Neuronal stem cell (in vitro differentiated cells): Measurements from ENCODE around the gene CMKLR1.

Experiments used
- DNase-seq: peaks from one replicate; pipeline ENCODE4 v3.0.0-alpha.2; 2013; ENCODE audit warnings: low spot score
- H2AFZ ChIP-seq: one replicate; pipeline ENCODE4 v1.6.1; 2013; ENCODE audit warnings: mild to moderate bottlenecking, low read length, inconsistent platforms
- H2AK5ac ChIP-seq: 2 replicates; pipeline ENCODE4 v1.6.1; 2013; ENCODE audit warnings: low read depth, mild to moderate bottlenecking, inconsistent platforms, low read length, moderate library complexity, mixed read lengths
- H2BK120ac ChIP-seq: 2 replicates; pipeline ENCODE4 v1.6.1; 2013; ENCODE audit warnings: low read depth, mild to moderate bottlenecking, inconsistent platforms, low read length, moderate library complexity, mixed read lengths
- H2BK12ac ChIP-seq: one replicate; pipeline ENCODE4 v1.6.1; 2013; ENCODE audit warnings: low read length, inconsistent platforms
- H2BK15ac ChIP-seq: 2 replicates; pipeline ENCODE4 v1.6.1; 2013; ENCODE audit warnings: mild to moderate bottlenecking, low read length, inconsistent platforms, mixed read lengths
- H2BK5ac ChIP-seq: one replicate; pipeline ENCODE4 v1.6.1; 2013; ENCODE audit warnings: inconsistent platforms, mild to moderate bottlenecking, low read length, moderate library complexity
- H3K14ac ChIP-seq: one replicate; pipeline ENCODE4 v1.6.1; 2013; ENCODE audit warnings: low read length, inconsistent platforms
- H3K18ac ChIP-seq: 2 replicates; pipeline ENCODE4 v1.6.1; 2013; ENCODE audit warnings: low read length, inconsistent platforms
- H3K23ac ChIP-seq: 2 replicates; pipeline ENCODE4 v1.6.1; 2013; ENCODE audit warnings: low read depth, mild to moderate bottlenecking, mixed read lengths, low read length, inconsistent platforms; ENCODE audit not compliant: poor library complexity
- H3K27ac ChIP-seq: replicated peaks from 3 replicates; pipeline ENCODE4 v1.5.1; 2013; ENCODE audit warnings: low read length, inconsistent platforms
- H3K27me3 ChIP-seq, 3 experiments: 2 replicates each; pipeline ENCODE4 v1.6.1; 2013; ENCODE audit warnings: low read length in 3 of 3, mild to moderate bottlenecking in 2 of 3, inconsistent platforms in 1 of 3, low read depth in 1 of 3, mixed read lengths in 1 of 3, moderate library complexity in 1 of 3; ENCODE audit not compliant: control insufficient read depth in 3 of 3, insufficient read depth in 3 of 3
- H3K36me3 ChIP-seq, 2 donors: replicated peaks in 1 of 2; 2 replicates each; pipeline ENCODE4 v1.6.1; 2013; ENCODE audit warnings: low read length in 2 of 2; ENCODE audit not compliant: control insufficient read depth in 2 of 2, insufficient read depth in 2 of 2
- H3K4ac ChIP-seq: 2 replicates; pipeline ENCODE4 v1.6.1; 2013; ENCODE audit warnings: inconsistent platforms, mild to moderate bottlenecking, low read length, moderate library complexity
- H3K4me1 ChIP-seq, 2 donors: 1 replicate in 1 of 2; 2 replicates in 1 of 2; pipeline ENCODE4 v1.6.1; 2013; ENCODE audit warnings: low read length in 2 of 2, low read depth in 1 of 2; ENCODE audit not compliant: control insufficient read depth in 2 of 2, insufficient read depth in 1 of 2
- H3K4me2 ChIP-seq: one replicate; pipeline ENCODE4 v1.6.1; 2013; ENCODE audit warnings: mild to moderate bottlenecking, low read length, inconsistent platforms; ENCODE audit not compliant: insufficient read depth, poor library complexity, severe bottlenecking
- H3K4me3 ChIP-seq, 2 donors: 2 replicates each; pipeline ENCODE4 v1.5.1; 2013; ENCODE audit warnings: low read length in 2 of 2, mild to moderate bottlenecking in 2 of 2, inconsistent platforms in 1 of 2, moderate library complexity in 1 of 2
- H3K79me1 ChIP-seq: one replicate; pipeline ENCODE4 v1.6.1; 2013; ENCODE audit warnings: low read depth, mild to moderate bottlenecking, inconsistent platforms, low read length, moderate library complexity
- H3K9ac ChIP-seq: one replicate; pipeline ENCODE4 v1.6.1; 2013; ENCODE audit warnings: mild to moderate bottlenecking, low read depth, low read length, inconsistent platforms; ENCODE audit not compliant: poor library complexity
- H3K9me3 ChIP-seq, 2 donors: replicated peaks in 1 of 2; 2 replicates each; pipeline versions ENCODE3 to v1.6.1; 2013; ENCODE audit warnings: low read length in 2 of 2, mild to moderate bottlenecking in 2 of 2, inconsistent platforms in 1 of 2, low read depth in 1 of 2, mixed read lengths in 1 of 2, moderate library complexity in 1 of 2; ENCODE audit not compliant: control insufficient read depth in 2 of 2, insufficient read depth in 1 of 2
- H4K8ac ChIP-seq: one replicate; pipeline ENCODE4 v1.6.1; 2013; ENCODE audit warnings: low read depth, mild to moderate bottlenecking, inconsistent platforms, low read length, moderate library complexity
- H4K91ac ChIP-seq: one replicate; pipeline ENCODE4 v1.6.1; 2013; ENCODE audit warnings: low read length, low read depth, mild to moderate bottlenecking, inconsistent platforms; ENCODE audit not compliant: poor library complexity
- WGBS, 2 donors: extraction: QIAGEN DNeasy Blood & Tissue Kit; methylation state at CpG; one replicate each; pipeline ENCODE4 v1.1.7; 2013; ENCODE audit warnings: missing lambda C conversion rate in 2 of 2, mixed read lengths in 1 of 2; ENCODE audit not compliant: insufficient read length in 2 of 2, insufficient replicate concordance in 1 of 2; ENCODE audit errors: extremely low coverage in 2 of 2; 5-methylcytosine and 5-hydroxymethylcytosine counted together

The CMKLR1 gene

GRCh38 chr12:108238474-108238873, 100.6 kb downstream of the CMKLR1 start:
- peaks cover 7 to 22% of the 10 kb centered on the region in 2 donors for H3K4me1 ChIP-seq
- no peak overlapping the region for H3K9ac ChIP-seq
- no peak overlapping the region for H2AK5ac ChIP-seq
- H3K79me1 ChIP-seq = no peaks in the 10 kb centered on the region
- no peaks in the 10 kb centered on the region for H3K36me3 ChIP-seq
- H2AFZ ChIP-seq = no peak overlapping the region
- no peak overlapping the region for H3K27ac ChIP-seq
- no peak overlapping the region for H4K91ac ChIP-seq
- H3K4ac ChIP-seq = no peak overlapping the region
- no peak overlapping the region for H2BK15ac ChIP-seq
- DNase-seq = no peak
- no peak overlapping the region for H2BK12ac ChIP-seq
- no peak overlapping the region for H2BK5ac ChIP-seq
- WGBS, 2 donors = no CpG with 5 or more reads among the region's 3 CpGs
- H2BK120ac ChIP-seq = no peak overlapping the region
- H3K4me2 ChIP-seq = no peak overlapping the region
- no peak overlapping the region for H3K18ac ChIP-seq
- H3K27me3 ChIP-seq = peaks cover 0 to 4% (median 0%) of the 10 kb centered on the region in 3 experiments
- H3K14ac ChIP-seq = no peak overlapping the region
- H3K23ac ChIP-seq = no peak overlapping the region
- no peak overlapping the region for H3K4me3 ChIP-seq
- no peaks in the 10 kb centered on the region for H3K9me3 ChIP-seq
- H4K8ac ChIP-seq = no peak overlapping the region
